NOMO-1 treated with dmso at 0.1 percent for 144 hours (cell line): ENCODE measurements around the gene KIAA2012.

Experiments used
- DNase-seq: peaks from one replicate; lab custom pipeline; 2025; ENCODE audit not compliant: unreplicated experiment; lab: John Stamatoyannopoulos, UW

The KIAA2012 gene

DNA sequence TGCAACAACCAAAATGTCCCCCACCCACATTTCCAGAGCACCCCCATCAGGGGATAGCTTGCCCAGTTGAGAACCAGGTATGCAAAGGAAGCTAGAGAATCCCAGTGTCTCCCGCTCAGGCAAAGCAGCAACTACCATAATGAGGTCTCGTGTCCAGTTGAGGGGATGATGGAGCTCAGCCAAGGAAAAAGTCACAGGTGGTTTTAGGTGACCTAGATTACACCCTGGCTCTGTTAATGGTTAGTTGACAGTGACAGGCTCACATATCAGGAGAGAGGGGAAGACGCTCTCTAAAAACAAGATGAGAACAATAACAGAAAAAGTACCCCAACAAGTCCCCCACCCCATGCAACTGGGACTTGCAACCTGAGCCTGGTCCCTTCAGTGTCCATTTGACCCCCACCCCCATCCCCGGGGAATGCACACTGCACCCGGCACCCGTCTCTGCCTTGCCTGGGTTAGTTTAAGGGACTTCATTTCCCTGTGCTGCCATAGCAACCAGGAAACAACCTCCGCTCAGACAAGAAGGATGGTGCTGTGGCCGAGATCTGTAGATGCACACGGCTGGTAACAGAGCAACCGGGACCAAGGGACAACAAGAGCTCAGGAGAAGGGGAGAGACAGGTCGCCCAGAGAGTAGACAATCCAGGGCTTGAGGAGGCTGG lies at the start of gene KIAA2012:
Gene KIAA2012, plus strand, starts transcription at position 519 of the 665 bp plus-strand sequence. CDS start 373 bp downstream, outside the sequence.
- DNase-seq, result no peak

- DNase-seq, result no peak
Observed at GRCh38 chr2:202023904-202024266, 49.2 kb upstream of the KIAA2012 start.

GRCh38 chr2:202024871-202025270 lies 48.2 kb upstream of the KIAA2012 start:
- DNase-seq, result no peak

GRCh38 chr2:202025816-202026215 lies 47.2 kb upstream of the KIAA2012 start:
- DNase-seq, result no peak

GRCh38 chr2:202026507-202026906 lies 46.5 kb upstream of the KIAA2012 start:
- DNase-seq, result no peak

GRCh38 chr2:202030691-202031090 lies 42.4 kb upstream of the KIAA2012 start:
- no peak for DNase-seq

DNA sequence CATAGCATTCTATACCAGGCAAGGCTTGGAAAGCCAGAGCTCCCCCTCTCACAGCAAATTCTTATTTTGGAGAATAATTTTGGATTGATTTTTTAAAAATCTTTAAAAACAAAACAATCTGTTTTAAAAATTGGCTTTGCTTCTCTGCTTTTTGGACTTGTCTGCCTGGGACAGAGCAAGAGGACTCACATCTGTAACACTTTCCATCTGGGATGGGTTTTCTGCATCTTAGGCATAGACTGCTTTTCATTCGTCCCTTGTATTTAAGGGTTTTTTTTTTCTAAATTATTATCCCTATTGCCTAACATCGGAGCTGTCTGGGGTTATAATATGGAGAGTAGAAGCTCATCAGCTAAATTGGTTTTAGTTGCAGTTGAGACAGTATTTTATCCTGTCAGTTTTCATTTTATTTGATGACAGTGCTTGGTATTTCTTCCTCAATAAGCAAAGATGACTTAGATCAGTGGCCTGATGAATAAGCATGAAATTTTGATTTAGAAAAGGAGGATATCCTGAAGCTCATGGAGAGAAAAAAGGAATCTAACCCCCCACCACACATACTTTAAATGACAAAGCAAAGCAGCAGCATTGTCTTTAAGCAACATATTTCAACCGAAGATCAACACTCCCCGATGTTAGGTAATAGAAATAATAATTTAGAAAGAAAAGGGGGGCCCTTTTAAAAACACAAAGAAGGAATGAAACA lies 41.7 kb upstream of the KIAA2012 start:
- DNase-seq, result no peak

GRCh38 chr2:202032846-202033316 lies 40.2 kb upstream of the KIAA2012 start:
- DNase-seq, result peak; percentile 33

GRCh38 chr2:202033317-202034248 lies 39.5 kb upstream of the KIAA2012 start, which contains the start of gene FZD7:
TSS of gene FZD7 (plus strand) at chr2:202033855. CDS start at chr2:202034648, 793 bp downstream.
- DNase-seq, result peak; percentile 87

- DNase-seq, result no peak
Observed at GRCh38 chr2:202034249-202035088, 38.6 kb upstream of the KIAA2012 start.

GRCh38 chr2:202035089-202035940 lies 37.7 kb upstream of the KIAA2012 start:
- no peak for DNase-seq

DNA sequence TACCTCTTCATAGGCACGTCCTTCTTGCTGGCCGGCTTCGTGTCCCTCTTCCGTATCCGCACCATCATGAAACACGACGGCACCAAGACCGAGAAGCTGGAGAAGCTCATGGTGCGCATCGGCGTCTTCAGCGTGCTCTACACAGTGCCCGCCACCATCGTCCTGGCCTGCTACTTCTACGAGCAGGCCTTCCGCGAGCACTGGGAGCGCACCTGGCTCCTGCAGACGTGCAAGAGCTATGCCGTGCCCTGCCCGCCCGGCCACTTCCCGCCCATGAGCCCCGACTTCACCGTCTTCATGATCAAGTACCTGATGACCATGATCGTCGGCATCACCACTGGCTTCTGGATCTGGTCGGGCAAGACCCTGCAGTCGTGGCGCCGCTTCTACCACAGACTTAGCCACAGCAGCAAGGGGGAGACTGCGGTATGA lies 37.1 kb upstream of the KIAA2012 start:
- no peak for DNase-seq

DNA sequence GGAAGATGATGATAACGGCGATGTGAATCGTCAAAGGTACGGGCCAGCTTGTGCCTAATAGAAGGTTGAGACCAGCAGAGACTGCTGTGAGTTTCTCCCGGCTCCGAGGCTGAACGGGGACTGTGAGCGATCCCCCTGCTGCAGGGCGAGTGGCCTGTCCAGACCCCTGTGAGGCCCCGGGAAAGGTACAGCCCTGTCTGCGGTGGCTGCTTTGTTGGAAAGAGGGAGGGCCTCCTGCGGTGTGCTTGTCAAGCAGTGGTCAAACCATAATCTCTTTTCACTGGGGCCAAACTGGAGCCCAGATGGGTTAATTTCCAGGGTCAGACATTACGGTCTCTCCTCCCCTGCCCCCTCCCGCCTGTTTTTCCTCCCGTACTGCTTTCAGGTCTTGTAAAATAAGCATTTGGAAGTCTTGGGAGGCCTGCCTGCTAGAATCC lies 36.4 kb upstream of the KIAA2012 start:
- DNase-seq, result no peak

DNA sequence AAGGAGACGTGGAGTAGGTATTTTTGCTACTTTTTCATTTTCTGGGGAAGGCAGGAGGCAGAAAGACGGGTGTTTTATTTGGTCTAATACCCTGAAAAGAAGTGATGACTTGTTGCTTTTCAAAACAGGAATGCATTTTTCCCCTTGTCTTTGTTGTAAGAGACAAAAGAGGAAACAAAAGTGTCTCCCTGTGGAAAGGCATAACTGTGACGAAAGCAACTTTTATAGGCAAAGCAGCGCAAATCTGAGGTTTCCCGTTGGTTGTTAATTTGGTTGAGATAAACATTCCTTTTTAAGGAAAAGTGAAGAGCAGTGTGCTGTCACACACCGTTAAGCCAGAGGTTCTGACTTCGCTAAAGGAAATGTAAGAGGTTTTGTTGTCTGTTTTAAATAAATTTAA lies 36.0 kb upstream of the KIAA2012 start:
- no peak for DNase-seq

- DNase-seq, result no peak
Observed at GRCh38 chr2:202038471-202039277, 34.4 kb upstream of the KIAA2012 start.

- DNase-seq, result no peak
Observed at GRCh38 chr2:202039278-202040078, 33.6 kb upstream of the KIAA2012 start.

DNA sequence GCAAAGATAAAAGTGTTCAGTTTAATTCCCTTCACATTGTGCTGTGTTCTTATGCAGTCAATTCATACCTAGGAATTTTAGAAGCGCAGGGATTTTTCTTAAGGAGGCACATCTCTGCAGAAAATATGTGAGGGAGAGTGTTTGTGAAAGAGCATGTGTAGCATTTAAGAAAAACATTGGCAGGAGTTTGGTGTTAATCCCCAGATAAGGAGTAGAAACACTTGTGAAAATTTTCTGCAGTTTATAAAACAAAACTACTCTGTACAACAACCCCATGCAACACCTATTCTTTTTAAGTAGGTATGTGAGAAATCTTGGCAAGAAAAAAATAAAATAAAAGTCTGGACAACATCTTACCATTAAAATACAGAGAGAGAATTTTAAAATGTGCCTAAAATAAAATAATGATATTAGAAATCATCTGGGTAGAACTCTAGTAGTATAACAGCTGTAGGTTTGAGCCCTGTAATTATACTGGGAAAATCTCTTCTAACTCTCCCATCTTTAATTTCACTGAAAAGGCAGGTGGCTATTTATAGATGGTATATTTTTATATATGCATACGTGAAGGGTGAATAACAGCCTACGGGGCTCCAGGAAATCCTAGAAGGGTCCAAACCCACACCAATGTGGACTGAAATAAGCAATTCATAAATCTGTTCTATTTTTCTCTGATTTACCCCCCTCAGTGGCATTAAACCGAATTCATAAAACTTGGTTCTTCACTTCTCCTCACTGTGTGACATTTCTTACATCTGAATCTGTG lies 32.8 kb upstream of the KIAA2012 start:
- DNase-seq, result no peak
